ENCODE data around the gene PKHD1.

DNA sequence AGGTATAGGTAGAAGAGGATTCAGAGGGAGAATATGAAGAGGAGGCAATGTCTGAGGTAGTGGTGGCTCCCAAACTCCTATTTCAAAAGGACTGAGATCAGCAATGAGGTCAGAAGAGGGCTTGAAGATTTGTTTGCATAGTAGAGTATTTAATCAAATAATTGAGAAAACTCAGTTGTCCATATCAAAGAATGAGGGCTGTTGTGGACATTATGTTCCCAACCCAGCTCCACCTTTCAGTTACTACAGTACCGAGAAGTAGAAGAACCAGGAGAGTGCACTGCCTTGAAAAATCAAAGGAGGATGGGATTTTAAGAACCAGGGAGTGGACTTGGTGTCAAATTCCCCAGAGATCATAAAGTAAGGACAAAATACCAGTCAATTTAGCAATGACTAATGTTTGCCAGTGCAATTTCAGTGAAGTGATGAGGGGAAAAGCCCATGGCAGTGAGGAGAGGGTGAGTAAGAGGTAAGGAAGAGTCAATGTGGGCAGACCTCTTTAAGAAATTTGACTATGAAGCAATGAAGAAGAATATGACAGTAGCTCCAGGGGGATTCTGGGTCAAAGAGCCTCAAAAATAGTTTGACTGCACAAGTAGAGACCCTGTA is 382.4 kb downstream of the PKHD1 start:
- TF ChIP-seq, protein P1, sequence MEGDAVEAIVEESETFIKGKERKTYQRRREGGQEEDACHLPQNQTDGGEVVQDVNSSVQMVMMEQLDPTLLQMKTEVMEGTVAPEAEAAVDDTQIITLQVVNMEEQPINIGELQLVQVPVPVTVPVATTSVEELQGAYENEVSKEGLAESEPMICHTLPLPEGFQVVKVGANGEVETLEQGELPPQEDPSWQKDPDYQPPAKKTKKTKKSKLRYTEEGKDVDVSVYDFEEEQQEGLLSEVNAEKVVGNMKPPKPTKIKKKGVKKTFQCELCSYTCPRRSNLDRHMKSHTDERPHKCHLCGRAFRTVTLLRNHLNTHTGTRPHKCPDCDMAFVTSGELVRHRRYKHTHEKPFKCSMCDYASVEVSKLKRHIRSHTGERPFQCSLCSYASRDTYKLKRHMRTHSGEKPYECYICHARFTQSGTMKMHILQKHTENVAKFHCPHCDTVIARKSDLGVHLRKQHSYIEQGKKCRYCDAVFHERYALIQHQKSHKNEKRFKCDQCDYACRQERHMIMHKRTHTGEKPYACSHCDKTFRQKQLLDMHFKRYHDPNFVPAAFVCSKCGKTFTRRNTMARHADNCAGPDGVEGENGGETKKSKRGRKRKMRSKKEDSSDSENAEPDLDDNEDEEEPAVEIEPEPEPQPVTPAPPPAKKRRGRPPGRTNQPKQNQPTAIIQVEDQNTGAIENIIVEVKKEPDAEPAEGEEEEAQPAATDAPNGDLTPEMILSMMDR (IDR thresholded peaks at IDR 0.05; ENCODE audit: insufficient read depth, low read length), result no peak
- TF ChIP-seq POLR2AphosphoS5 (IDR thresholded peaks at IDR 0.05; ENCODE audit: low read depth), result no peak
- TF ChIP-seq, protein P2, sequence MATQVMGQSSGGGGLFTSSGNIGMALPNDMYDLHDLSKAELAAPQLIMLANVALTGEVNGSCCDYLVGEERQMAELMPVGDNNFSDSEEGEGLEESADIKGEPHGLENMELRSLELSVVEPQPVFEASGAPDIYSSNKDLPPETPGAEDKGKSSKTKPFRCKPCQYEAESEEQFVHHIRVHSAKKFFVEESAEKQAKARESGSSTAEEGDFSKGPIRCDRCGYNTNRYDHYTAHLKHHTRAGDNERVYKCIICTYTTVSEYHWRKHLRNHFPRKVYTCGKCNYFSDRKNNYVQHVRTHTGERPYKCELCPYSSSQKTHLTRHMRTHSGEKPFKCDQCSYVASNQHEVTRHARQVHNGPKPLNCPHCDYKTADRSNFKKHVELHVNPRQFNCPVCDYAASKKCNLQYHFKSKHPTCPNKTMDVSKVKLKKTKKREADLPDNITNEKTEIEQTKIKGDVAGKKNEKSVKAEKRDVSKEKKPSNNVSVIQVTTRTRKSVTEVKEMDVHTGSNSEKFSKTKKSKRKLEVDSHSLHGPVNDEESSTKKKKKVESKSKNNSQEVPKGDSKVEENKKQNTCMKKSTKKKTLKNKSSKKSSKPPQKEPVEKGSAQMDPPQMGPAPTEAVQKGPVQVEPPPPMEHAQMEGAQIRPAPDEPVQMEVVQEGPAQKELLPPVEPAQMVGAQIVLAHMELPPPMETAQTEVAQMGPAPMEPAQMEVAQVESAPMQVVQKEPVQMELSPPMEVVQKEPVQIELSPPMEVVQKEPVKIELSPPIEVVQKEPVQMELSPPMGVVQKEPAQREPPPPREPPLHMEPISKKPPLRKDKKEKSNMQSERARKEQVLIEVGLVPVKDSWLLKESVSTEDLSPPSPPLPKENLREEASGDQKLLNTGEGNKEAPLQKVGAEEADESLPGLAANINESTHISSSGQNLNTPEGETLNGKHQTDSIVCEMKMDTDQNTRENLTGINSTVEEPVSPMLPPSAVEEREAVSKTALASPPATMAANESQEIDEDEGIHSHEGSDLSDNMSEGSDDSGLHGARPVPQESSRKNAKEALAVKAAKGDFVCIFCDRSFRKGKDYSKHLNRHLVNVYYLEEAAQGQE (IDR thresholded peaks at IDR 0.05; ENCODE audit: insufficient replicate concordance, low read depth), result no peak

Measured in HL-60 (cell line).